Lung (tissue), 12 donors: ENCODE measurements around the gene GNB5. TPM values are rescaled to one million over a fixed set of nuclear protein-coding genes. Genes with fewer than 3 reads are reported as not detected.
A peak's percentile ranks its signal among the peaks of the same experiment; 100 is the strongest.

Source experiments
- ATAC-seq: fragments of 200-7000 bp; cut with Tn5 transposase; one replicate; pipeline ENCODE4 v1.9.1; 2020; ENCODE audit warnings: moderate number of reproducible peaks; ENCODE audit not compliant: insufficient read depth, low FRiP score
- DNase-seq, 3 donors: peaks; one replicate each; pipeline ENCODE4 v3.0.0-alpha.2; 2013 to 2017
- H3K27ac ChIP-seq, 2 donors: one replicate each; pipeline ENCODE4 v1.5.1; 2013; ENCODE audit warnings: mild to moderate bottlenecking in 2 of 2, moderate library complexity in 2 of 2, control low read depth in 1 of 2, inconsistent platforms in 1 of 2, low read depth in 1 of 2, low read length in 1 of 2
- H3K27me3 ChIP-seq, 3 donors: one replicate each; pipeline ENCODE4 v1.5.1; 2013; ENCODE audit warnings: low read length in 2 of 3; ENCODE audit not compliant: control insufficient read depth in 3 of 3, insufficient read depth in 3 of 3
- H3K36me3 ChIP-seq, 4 donors: one replicate each; pipeline ENCODE4 v1.5.1; 2013; ENCODE audit warnings: low read length in 4 of 4, mild to moderate bottlenecking in 1 of 4, moderate library complexity in 1 of 4; ENCODE audit not compliant: control insufficient read depth in 4 of 4, insufficient read depth in 4 of 4
- H3K4me1 ChIP-seq, 5 donors: one replicate each; pipeline ENCODE4 v1.5.1; 2013; ENCODE audit warnings: low read length in 5 of 5, mild to moderate bottlenecking in 2 of 5, moderate library complexity in 1 of 5; ENCODE audit not compliant: control insufficient read depth in 5 of 5, insufficient read depth in 5 of 5
- H3K4me3 ChIP-seq: one replicate; pipeline ENCODE4 v1.5.1; 2013; ENCODE audit warnings: mild to moderate bottlenecking, control low read depth, moderate library complexity
- H3K9ac ChIP-seq, 2 donors: one replicate each; pipeline ENCODE4 v1.5.1; 2013; ENCODE audit warnings: low read length in 2 of 2, control low read depth in 1 of 2; ENCODE audit not compliant: insufficient read depth in 1 of 2
- H3K9me3 ChIP-seq, 4 donors: one replicate each; pipeline ENCODE4 v1.5.1; 2013; ENCODE audit warnings: low read length in 3 of 4, mild to moderate bottlenecking in 1 of 4, moderate library complexity in 1 of 4; ENCODE audit not compliant: control insufficient read depth in 4 of 4, insufficient read depth in 3 of 4
- WGBS, 2 donors: extraction: QIAGEN DNeasy Blood & Tissue Kit; methylation state at CpG; one replicate each; pipeline ENCODE4 v1.1.7; 2013; 5-methylcytosine and 5-hydroxymethylcytosine counted together
- polyA plus RNA-seq, 2 donors: library from polyadenylated mRNA; stranded (reverse); fragments of 200-250 nt; gene quantifications; one replicate each; pipeline ENCODE4 v1.2.1, GENCODE V29; 2013
- total RNA-seq, 2 donors: library from RNA; depleted of rRNA in 1 of 2; stranded (reverse); fragments of >200 nt in 1 of 2; gene quantifications; one replicate each; pipeline ENCODE4 v1.2.1, GENCODE V29; 2014 to 2021
- TF ChIP-seq, protein P1 (sequence below): IDR thresholded peaks from 2 replicates; pipeline ENCODE4 v1.5.1; 2012; ENCODE audit warnings: mild to moderate bottlenecking; ENCODE audit errors: control extremely low read depth, extremely low read depth
- donor health status: control.
- donor health status: control.
- donor health status: Bipolar disorder and iron deficiency.
- donor health status: healthy.
- donor health status: DM: yes; HTN: yes; CAD: no.

GNB5 gene
- total and polyA plus RNA-seq, 4 donors: 8.0 to 21.5 (median 11.2) TPM

DNA sequence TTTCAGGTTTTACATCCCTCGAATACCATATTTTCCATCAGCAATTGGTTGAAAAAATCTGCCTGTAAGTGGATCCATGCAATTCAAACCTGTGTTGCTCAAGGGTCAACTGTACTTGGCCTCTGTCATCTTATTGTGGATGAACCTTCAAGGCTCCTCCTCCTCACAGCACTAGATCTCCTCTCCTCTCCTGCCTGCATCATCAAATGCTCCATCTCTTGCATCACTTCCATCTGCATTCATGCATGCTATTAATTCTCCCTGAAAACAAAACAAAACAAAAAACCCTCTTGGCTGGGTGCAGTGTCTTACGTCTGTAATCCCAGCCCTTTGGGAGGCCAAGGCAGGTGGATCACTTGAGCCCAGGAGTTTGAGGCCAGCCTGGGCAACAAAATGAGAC is 88.7 kb downstream of the GNB5 start:
- Histone ChIP-seq H3K27me3 (no peaks in the 10 kb centered on the region), H3K9me3 (no peaks in the 10 kb centered on the region), H3K4me1 (no peaks in the 10 kb centered on the region), H3K36me3 (no peaks in the 10 kb centered on the region), H3K27ac (no peak overlapping the region), H3K4me3 (no peak overlapping the region), H3K9ac (no peak overlapping the region)
- TF ChIP-seq, protein P1, sequence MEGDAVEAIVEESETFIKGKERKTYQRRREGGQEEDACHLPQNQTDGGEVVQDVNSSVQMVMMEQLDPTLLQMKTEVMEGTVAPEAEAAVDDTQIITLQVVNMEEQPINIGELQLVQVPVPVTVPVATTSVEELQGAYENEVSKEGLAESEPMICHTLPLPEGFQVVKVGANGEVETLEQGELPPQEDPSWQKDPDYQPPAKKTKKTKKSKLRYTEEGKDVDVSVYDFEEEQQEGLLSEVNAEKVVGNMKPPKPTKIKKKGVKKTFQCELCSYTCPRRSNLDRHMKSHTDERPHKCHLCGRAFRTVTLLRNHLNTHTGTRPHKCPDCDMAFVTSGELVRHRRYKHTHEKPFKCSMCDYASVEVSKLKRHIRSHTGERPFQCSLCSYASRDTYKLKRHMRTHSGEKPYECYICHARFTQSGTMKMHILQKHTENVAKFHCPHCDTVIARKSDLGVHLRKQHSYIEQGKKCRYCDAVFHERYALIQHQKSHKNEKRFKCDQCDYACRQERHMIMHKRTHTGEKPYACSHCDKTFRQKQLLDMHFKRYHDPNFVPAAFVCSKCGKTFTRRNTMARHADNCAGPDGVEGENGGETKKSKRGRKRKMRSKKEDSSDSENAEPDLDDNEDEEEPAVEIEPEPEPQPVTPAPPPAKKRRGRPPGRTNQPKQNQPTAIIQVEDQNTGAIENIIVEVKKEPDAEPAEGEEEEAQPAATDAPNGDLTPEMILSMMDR: no peak
- no peak for DNase-seq
- 88 to 89% methylated on average over 2 of the region's 2 CpGs for WGBS, 2 donors
- no peak for ATAC-seq

DNA sequence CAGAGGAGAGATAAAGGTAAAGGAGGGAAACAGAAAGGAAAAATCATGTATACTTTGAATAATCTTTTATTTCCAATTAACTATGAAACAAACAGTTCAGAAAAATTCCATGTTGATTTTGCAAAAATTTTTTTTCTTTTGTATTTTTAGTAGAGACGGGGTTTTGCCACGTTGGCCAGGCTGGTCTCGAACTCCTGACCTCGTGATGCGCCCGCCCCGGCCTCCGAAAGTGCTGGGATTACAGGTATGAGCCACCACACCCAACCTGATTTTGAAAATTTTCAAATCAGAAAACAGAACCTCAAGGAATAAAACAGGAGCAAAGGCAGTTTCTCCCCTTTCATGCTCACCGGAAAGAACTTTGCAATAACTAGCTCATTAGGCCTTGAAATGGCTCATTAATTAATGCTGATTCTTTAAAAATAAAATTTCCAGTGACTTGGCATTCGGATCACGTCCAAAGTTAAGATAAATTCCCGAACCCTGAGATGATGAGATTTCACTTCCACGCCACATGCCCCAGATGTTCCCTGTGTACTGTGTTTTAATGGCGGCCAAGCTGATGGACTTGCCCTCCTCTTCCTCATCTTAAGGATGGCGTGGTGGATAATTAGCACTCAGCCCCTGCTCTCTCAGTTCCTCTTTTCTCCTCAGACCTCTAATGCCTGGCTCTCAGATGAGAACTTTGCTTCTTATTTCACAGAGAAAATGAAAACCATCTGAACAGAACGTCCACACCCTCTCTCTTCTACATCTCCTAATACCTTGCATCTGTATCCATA is 89.5 kb downstream of the GNB5 start:
- no peak for DNase-seq
- no peaks in the 10 kb centered on the region for H3K4me1 ChIP-seq
- no peaks in the 10 kb centered on the region for H3K9me3 ChIP-seq
- no peak overlapping the region for H3K9ac ChIP-seq
- no peak overlapping the region for H3K4me3 ChIP-seq
- no peaks in the 10 kb centered on the region for H3K27me3 ChIP-seq
- 93% methylated on average over 16 of the region's 16 CpGs for WGBS, 2 donors
- TF ChIP-seq, protein P1: no peak
- ATAC-seq: no peak
- H3K36me3 ChIP-seq: no peaks in the 10 kb centered on the region
- H3K27ac ChIP-seq: no peak overlapping the region

DNA sequence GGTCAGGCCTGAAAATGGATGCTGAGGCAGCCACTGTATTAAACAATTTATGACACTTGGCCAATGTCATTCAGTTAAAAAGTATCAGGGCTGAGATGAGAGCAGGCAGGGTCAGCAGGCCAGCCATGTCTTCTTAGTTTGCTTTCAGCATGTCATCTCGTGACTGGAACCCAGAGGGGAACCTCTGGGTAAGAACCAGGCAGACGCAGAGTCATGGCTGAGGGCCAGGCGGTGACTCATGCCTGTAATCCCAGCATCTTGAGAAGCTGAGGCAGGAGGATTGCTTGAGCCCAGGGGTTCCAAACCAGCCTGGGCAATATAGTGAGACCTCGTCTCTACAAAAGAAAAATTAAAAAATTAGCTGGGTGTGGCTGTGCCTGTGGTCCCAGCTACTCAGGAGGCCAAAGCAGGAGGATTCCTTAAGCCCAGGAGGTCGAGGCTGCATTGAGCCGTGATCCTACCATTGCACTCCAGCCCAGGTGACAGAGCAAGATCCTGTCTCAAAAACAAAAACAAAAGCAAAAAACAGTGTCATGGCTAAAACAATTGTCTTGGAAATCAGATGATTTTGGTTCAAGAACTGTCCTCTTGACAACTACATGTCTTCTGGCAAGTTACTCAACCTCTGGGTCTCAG is 90.3 kb downstream of the GNB5 start:
- peak in 1 of 3 donors; percentile 54 for DNase-seq
- H3K27ac ChIP-seq: no peak overlapping the region
- H3K9ac ChIP-seq: no peak overlapping the region
- no peaks in the 10 kb centered on the region for H3K4me1 ChIP-seq
- 65 to 67% methylated on average over 6 of the region's 6 CpGs for WGBS, 2 donors
- H3K4me3 ChIP-seq: no peak overlapping the region
- no peaks in the 10 kb centered on the region for H3K9me3 ChIP-seq
- TF ChIP-seq, protein P1: no peak
- no peaks in the 10 kb centered on the region for H3K27me3 ChIP-seq
- H3K36me3 ChIP-seq: no peaks in the 10 kb centered on the region
- peak; percentile 50 for ATAC-seq
